Dermis microvascular lymphatic vessel endothelial cell (primary cell): ENCODE data around the gene ZSWIM6. TPM values are rescaled to one million over a fixed set of nuclear protein-coding genes. Genes with fewer than 3 reads are reported as not detected.
A peak's percentile ranks its signal among the peaks of the same experiment; 100 is the strongest.

Source experiments
- DNase-seq, 2 donors: peaks; one replicate each; pipeline versions ENCODE4 v3.0.0 to v3.0.0-alpha.2; 2010; ENCODE audit warnings: low read depth in 2 of 2
- total RNA-seq: library from RNA; depleted of rRNA; stranded (reverse); fragments of >200 nt; gene quantifications from 2 replicates; pipeline ENCODE4 v1.2.1, GENCODE V29; 2014

Gene ZSWIM6
- total RNA-seq, 1 donor from 2014 or later = 8.3 TPM

DNA sequence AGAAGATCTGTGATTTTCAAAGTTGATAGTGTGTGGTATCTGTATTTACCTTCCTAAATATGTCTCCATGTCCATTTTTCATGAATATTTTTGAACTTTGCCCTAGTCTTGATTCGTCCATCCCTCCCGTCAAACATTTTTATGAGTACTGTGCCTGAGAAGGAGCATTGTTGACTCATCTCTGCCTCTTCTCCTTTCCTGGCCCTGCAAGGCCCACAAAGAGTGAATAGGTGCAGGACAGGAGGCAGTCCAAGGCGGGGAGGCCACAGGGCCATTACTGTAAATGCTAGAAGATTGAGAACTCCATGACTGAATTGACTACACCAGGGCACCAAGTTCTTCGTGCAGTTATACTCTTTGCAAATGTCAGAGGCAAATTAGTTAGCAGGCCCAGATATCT is 200.9 kb downstream of the ZSWIM6 start:
- DNase-seq = no peak

DNA sequence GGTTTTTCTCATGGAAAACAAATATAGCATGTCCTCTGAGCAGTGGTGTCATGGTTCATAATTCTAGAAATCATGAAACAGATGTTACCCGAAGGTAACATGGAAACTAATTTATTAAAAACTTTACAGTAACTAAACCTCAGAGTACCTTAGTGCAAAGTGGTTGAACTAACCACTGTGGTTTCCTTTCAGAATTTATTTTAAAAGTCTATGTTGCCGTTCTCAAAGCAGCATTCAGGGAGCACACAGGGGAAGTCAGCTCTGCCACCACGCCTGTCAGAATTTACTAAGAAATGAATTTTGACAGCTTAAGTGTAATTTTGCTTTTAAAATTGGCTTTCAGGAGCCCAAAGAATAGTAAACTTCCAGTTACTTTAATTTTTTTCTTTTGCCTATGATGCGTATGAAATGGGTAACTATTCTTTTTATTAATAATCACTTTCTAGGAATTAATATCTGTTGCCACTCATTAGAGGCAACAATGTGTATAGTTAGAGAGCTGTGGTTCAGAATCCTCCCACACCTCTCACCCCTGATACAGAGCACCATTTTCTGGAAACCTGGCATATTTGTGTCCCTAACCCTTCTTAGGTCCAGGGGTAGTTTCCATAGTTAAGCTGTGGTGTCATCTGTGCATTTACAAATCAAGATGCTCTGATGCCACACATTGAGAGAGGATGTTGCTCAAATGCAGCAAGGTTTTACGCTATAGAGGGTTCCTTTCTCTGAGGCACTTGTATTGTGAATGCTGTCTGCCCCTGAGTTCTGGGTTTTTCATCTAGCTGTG is 202.6 kb downstream of the ZSWIM6 start:
- DNase-seq = no peak

DNA sequence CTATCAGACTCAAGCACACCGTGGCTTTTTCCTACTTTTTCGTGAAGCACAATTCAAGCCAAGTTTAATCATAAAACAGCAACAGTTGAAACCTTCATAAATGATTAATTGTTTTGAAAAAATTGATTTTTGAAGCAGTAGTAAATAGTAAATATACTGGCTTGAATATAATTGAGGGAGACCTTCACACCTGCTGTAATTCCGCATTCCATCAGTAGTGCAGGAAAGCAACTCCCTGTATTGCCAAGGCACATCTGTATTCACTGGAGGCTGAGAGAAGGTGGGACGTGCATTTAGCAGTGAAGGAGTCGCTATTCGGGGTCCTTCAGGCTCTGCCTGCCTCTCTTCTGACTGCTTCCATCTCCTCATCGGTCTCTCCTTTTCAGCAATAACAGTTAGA is 203.8 kb downstream of the ZSWIM6 start:
- no peak for DNase-seq

DNA sequence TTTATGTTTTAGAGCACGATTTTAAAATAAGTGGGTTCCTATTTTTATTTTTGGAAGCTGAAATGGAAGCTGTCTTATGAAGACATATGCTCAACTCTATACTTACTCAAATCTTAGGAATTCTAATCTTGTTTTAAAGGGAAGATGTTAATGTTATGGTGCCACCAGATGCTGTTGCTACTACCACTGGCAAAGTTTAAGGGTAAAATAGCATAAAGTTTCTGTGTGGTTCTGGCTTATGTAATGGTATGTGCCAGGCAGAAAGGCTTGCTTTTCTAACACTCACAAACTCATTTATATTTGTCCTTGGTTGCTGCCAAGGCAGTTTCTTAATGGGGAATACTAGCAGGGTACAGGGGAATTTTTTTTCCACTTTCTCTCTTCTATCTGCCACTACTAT is 204.9 kb downstream of the ZSWIM6 start:
- no peak for DNase-seq

DNA sequence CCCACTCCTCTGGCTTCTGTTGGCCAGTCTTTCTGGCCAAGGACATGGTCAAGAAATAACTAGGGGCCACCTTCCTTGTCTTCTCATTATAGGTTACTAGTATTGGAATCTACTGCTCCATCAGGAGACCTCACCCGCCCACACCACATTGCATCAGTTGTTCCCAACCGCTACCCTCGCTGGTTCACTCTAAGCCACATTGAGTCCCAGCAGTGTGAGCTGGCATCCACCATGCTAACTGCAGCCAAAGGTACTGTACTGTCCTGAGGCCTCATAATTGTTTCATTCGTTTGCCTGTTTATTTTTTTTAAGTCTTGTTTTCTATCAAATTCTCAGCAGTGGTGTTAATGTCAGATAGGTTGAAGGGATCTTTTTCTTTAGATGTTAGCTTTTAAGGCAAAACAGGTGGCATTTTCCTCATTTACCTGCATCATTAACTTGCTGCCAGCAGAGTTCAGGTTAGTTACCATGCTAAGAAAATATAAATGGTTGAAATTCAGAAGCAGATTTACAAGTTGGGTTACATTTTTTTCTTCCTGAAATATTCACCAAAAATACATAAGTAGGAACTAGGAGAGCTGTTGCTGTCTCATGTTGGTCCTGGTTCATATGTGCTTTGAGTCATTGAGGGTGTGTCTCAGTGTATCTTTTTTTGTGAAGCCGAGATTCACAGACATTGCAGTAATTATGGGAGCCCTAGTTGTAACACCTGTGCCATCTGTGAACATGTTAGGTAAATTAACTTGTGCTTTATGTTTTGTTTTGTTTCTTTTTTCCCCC is 206.9 kb downstream of the ZSWIM6 start:
- DNase-seq = no peak

DNA sequence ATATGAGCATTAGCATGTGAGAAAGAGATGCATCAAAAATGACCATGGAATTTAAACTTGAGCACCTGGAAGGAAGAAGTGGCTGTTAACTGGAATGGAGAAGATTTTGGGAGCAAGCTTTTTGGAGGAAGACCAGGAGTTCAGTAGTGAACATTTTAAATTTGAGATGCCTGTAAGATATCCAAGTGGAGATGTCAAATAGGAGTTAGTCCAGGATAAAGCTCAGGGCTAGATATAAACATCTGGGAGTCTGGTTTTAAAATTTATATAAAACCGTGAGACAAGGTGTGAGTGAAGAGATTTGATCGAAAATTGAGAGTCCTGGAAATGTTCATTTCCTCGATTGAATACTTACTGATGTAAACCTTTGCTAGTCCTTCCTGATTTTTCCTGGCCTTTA is 217.5 kb downstream of the ZSWIM6 start:
- DNase-seq = no peak

DNA sequence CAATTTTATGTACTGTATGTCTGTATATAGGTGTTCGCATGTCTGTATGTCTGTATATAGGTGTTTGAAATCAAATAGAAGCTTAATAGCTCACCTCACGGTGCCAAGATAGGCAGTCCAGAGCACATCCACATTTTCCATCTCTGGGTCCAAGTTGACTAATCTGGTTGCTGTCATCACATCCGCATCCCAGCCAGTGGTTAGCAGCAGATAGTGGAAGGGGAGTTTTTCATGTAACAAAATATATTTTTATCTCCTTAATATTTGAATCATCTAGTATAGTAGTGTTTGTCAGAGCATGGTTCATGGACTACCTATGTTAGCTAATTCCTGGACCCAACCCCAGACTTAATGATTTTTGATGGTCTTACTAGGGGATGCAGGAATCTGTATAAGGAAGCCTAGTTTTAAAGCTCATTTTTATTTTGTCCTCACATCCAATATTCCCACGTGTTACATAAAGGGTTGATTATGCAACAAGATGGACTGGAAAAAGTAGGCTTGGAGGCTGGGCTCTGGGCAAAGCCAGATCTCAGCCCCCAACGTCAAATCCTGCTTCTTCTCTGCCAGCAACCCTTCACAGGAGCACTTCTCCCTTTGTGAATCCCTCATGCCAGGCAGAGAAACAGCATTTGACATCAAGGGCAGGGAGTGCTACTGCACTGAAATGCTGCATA is 219.7 kb downstream of the ZSWIM6 start:
- DNase-seq = peak in 1 of 2 donors; percentile 4

DNA sequence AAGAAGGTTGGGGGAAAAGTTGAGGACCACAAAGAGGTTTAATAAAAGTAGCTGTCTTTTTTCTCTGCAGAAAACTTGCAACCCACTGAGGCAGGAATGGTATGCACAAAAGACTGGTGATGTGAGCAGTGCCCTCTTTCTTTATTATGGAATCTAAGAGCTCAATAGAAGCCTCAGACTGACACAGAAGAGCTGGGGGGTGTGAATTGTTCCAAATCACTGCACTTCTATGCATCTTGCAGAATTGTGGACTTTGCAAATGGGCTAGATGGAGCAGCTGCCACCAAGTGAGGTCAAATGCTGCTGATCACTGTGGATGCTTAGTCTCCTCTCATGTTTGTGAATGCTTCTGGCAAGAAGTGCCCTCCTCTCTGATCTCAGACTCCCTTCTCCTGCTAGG is 227.1 kb downstream of the ZSWIM6 start:
- no peak for DNase-seq

DNA sequence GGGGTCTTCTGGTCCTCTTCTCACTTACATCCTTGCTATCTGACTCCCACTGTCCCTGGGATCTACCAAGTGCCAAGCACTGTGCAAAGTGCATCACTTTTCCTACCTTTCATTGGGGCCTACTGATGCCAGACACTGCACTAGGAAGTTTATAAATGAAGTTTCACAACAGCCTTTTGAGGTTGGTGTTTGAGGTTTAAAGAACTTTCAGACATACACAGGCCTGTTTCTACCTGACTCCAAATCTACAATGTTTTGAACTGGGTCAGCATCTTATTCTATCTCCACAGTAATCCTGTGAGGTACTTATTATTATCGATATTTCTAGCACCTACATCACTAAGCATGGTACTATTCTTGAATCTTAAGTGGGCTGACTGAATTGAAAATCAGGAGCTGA is 227.7 kb downstream of the ZSWIM6 start:
- no peak for DNase-seq

DNA sequence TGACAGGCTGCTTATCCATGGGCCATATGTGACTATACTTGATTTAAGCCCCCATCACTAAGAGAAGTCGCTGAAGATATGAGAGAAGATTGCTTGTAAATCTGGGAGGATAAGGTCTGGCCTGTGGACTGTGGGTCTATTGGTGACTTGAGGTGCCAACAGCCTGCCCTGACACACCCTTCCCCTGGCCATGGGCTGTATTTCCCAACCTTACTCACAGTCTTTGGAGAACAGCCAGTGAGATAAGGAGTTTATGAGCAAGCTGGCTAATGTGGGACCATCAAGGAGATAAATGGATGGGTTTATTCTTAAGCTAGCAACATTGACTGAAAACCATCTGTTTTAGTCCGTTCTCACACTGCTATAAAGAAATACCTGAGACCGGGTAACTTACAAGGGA is 231.3 kb downstream of the ZSWIM6 start:
- no peak for DNase-seq

DNA sequence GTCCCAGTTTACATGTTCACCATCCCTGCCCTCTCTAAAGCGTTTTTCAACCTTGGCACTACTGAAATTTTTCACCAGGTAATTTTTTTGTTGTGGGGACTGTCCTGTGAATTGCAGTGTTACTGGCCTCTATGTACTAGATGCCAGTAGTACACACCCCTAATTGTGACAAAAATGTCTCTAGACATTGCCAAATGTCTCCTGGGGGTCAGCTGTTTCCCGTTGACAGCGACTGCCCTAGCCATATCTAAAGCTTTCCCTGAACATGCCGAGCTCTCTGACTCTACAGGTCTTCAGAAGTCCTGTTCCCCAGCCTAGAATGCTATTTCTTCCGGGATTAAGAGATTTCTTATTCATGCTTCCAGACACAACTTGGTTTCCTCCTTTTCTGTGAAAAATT is 235.3 kb downstream of the ZSWIM6 start:
- DNase-seq = no peak

DNA sequence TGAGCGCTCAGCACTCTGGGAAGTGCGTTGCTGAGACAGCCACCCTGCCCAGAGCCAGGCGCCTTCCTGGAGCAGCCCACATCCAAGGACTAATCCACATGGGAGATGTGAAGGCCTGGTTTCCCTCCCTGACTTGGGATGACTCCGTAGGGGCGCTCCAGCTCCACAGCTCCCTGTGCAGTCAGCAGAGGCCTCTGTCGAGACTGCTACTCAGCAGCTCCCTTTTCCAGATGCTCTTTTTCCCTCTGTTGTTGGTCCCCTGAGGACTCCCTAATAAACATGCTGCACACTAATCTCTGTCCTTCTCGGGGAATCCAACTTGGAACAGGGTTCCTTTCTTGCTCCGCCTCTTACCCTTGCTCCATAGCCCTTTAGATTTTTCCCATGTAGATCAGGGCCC is 237.3 kb downstream of the ZSWIM6 start:
- DNase-seq = no peak

DNA sequence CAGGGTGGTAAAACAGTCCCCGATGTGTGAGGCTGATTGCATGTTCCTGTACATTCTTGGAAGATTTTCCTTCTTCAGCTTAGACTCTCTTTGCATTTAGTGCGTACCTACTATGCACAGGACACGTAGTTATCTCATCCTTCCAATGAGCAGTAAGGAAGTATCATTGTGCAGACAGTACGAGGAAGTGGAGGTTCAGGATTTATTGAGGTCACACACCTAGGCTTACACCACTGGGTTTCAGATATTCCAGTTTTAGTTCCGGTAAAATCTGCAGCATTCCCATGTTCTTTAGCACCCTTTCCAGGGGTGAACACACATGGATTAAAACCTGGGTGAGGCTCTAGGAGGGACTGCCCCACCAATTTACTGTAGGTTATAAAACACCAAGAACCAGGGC is 238.7 kb downstream of the ZSWIM6 start:
- DNase-seq = no peak

DNA sequence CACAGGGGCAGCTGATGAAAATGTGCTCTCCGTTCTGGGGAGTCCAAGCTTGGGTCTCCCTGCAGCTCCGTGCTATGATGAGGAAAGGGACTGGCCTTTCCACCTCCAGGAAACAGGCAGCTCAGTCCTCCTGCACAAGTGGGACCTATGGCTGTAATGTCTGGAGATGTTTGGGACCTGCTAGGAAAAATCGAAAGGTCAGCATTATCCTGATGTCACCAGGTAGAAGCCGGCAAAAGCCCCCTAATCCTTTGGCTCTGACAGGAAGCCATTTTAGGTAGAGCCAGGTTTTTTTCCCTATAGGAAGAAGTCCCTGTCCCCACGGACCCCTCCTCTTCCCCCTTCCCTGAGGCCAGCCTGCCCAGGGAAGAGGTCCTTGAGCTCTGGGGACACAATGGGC is 240.9 kb downstream of the ZSWIM6 start:
- no peak for DNase-seq

DNA sequence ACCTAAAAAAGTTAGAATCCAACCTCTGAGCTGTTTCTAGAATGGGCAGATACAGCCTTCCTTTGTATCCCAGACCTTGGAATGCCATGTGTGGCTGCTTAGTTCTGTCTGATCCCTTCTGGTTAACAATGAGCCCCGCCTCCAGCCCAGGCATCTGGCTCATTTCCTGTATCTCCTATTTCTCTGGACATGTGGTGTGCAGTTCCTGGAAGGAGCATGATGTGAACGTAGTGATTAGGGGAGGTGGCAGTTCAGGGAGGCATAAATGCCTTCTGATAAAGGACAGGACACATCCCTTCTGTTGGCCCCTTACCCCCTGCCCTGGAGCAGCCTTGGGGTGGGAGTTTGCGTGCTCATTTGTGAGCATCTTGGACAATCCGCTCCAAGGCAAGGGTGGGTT is 243.0 kb downstream of the ZSWIM6 start:
- DNase-seq = peak in 1 of 2 donors; percentile 40

DNA sequence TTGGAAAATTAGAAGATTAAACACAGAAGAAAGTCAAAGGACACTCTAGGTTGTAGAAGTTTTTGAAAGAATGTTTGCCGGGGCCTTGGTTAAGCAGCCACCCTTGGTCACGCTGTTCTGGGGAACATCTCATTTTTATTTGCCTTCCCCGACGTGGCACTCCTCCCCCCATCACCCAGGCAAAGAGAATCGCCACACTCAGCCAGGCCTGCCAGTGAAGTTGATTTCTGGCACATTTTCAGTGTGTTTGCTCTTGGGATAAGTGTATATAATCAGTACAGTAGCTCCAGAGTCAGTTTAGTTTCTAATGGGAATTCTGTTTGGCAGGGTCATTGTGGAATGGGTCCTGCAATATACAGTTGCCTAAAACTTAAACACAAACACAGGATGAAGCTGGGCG is 243.5 kb downstream of the ZSWIM6 start:
- no peak for DNase-seq

DNA sequence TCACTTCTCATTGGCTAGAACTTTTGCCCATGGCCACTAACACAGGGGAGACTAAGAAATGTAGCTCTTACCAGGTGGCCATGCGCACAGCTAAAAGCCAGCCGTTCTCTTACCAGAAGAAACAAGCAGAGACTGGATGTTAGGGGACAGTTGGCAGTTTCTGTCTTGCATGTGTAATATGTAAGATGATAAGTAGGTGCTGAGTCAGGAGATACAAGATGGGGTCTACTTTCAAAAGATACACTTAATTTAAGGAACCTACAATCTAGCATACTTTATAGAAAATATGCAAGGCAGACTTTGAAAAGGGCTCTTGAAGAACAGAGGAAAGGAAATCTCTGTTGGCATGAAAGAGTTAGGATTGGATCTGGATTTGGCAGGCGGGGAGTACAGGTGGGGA is 244.5 kb downstream of the ZSWIM6 start:
- DNase-seq = no peak

DNA sequence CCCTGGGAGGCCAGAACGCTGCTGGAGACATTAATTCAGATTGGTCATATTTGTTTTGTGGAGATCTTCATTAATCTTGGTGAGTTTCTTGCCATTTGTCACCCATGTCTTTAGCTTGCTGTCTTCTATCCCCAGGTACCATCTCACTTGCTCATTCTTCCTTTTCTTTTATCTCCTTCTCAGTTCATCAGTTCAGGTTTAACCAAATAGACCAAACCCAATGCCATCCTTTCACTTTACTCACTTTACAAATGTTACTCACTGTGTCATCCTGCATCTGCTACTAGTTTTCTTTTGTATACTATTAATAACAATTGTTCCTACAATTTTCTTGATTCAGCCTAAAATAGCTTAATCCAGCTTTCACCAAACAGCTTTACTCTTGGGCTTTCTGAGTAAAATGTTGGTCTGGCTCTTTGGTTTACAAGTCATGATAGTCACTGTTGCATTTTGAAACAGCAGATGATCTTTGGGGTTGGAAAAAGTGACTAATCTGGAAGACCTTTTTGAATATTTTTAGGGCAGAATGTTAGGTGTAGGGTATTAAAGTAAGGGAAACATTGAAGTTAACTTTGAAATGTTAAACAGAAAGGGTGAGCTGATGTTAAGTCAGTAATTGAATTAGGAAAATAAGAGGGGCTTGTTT is 246.9 kb downstream of the ZSWIM6 start:
- no peak for DNase-seq

DNA sequence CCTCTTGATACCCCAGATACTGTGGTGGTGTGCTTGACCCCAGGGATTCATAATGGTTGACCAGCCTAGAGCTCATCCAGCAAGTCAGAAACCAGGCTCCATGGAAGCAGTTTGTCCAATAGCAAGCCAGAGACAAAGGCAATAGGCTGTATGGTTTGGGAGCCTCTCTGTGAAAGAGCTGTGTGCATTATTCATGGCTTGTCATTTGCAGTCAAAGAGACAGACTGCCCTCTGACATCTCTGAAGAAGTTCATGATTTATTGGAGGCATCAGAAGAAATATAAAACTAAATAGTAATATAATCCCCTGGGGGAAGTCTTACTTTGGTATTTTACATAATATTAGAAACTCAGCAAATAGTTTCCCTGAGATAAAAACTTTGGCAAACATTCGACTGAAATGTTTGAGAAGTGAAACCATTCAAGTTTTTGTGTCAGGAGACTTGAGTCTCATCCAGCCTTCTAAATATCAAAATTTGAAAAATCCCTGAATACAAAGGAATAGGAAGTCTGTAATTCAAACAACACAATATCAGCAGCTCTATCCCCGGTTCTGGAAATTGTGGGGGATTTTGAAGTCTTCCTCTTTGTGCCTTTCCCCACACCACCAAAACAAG is 250.3 kb downstream of the ZSWIM6 start:
- peak in 1 of 2 donors; percentile 14 for DNase-seq

DNA sequence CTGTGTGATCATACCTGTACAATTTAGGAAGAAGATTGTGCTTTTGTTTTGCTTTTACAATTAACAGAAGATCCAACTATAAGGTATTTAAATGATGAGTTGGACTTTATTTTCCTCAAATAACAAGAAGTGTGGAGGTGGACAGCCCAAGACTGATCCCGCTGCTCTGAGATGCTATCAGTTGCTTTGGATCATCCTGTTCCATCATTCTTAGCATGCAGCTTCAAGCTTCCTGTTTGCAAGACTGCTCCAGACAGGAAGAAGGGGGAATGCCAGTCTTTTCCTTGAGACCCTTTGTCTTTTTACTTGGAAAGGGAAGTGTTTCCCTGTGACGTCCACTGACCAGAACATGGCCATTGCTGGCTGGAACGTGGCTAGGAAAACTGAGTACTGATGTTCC is 250.8 kb downstream of the ZSWIM6 start:
- DNase-seq = peak in 1 of 2 donors; percentile 12
